PC-9 (cell line): Measurements from ENCODE around the gene FAM107A. TPM values are rescaled to one million over a fixed set of nuclear protein-coding genes. Genes with fewer than 3 reads are reported as not detected.

Experiments
- BruUV-seq: library from RNA; stranded (reverse); fragments of 400-500 nt; replicated peaks from 2 replicates; lab custom pipeline; 2021; lab: Mats Ljungman, UMichigan
- CTCF ChIA-PET: fragments of 300-600 bp; sonication (Branson Sonifier 250); formaldehyde crosslinking; loops from one replicate; lab custom pipeline; 2022; ENCODE audit warnings: antibody characterized with exemption; lab: Charles Lee
- POLR2A ChIA-PET: fragments of 300-600 bp; sonication (Branson Sonifier 250); formaldehyde crosslinking; loops from one replicate; lab custom pipeline; 2022; ENCODE audit warnings: antibody characterized with exemption; ENCODE audit not compliant: unreplicated experiment; lab: Charles Lee
- DNase-seq, 2 experiments: peaks; one replicate each; pipeline versions ENCODE4 v3.0.0 to v3.0.0-alpha.2; 2015 to 2022; ENCODE audit warnings: mixed read lengths in 1 of 2
- H2AFZ ChIP-seq: fragments of 200-600 bp; sonication (generic); 2 replicates; pipeline ENCODE4 v1.8.1; 2017; ENCODE audit warnings: antibody characterized with exemption
- H3F3A ChIP-seq: fragments of 200-600 bp; sonication (generic); 2 replicates; pipeline ENCODE4 v1.8.1; 2017; ENCODE audit warnings: antibody characterized with exemption, mild to moderate bottlenecking, low read depth; ENCODE audit not compliant: insufficient read depth
- H3K27ac ChIP-seq: fragments of 200-600 bp; sonication (generic); 2 replicates; pipeline ENCODE4 v1.6.1; 2016; ENCODE audit warnings: mixed run types
- H3K27me3 ChIP-seq: fragments of 200-600 bp; sonication (generic); 2 replicates; pipeline ENCODE4 v1.6.1; 2016; ENCODE audit warnings: low read depth, mixed run types; ENCODE audit not compliant: insufficient read depth
- H3K36me3 ChIP-seq: fragments of 200-600 bp; sonication (generic); 2 replicates; pipeline ENCODE4 v1.6.1; 2016; ENCODE audit warnings: low read depth, mixed run types
- H3K4me1 ChIP-seq: fragments of 200-600 bp; sonication (generic); replicated peaks from 2 replicates; pipeline ENCODE4 v1.6.1; 2016; ENCODE audit warnings: mixed run types; ENCODE audit not compliant: insufficient read depth
- H3K4me2 ChIP-seq: fragments of 200-600 bp; sonication (generic); 2 replicates; pipeline ENCODE4 v1.6.1; 2017; ENCODE audit warnings: mixed run types
- H3K4me3 ChIP-seq: fragments of 200-600 bp; sonication (generic); 2 replicates; pipeline ENCODE4 v1.6.1; 2016; ENCODE audit warnings: mixed run types
- H3K79me2 ChIP-seq: fragments of 200-600 bp; sonication (generic); 2 replicates; pipeline ENCODE4 v1.6.1; 2017; ENCODE audit warnings: low read depth, mixed run types
- H3K9me2 ChIP-seq: fragments of 200-600 bp; sonication (generic); 2 replicates; pipeline ENCODE4 v1.8.1; 2017; ENCODE audit warnings: mild to moderate bottlenecking; ENCODE audit not compliant: insufficient read depth
- H3K9me3 ChIP-seq: fragments of 200-600 bp; sonication (generic); 2 replicates; pipeline ENCODE4 v1.8.1; 2016; ENCODE audit warnings: low read depth; ENCODE audit not compliant: insufficient read depth
- H4K20me1 ChIP-seq: fragments of 200-600 bp; sonication (generic); 2 replicates; pipeline ENCODE4 v1.8.1; 2017; ENCODE audit not compliant: insufficient read depth
- CTCF ChIP-seq: fragments of 200-600 bp; sonication (generic); conservative IDR thresholded peaks from 2 replicates; pipeline ENCODE4 v1.6.1; 2017; ENCODE audit warnings: mixed run types, antibody characterized with exemption, mild to moderate bottlenecking, moderate library complexity
- EZH2 ChIP-seq: fragments of 200-600 bp; sonication (generic); IDR thresholded peaks from 2 replicates; pipeline ENCODE4 v1.8.0; 2017; ENCODE audit warnings: antibody characterized with exemption, low read depth
- intact Hi-C: fragments of 100-400 bp; cut with micrococcal nuclease; formaldehyde crosslinking; loops from one replicate; pipeline ENCODE4 v1.10.0; 2022; ENCODE audit not compliant: unreplicated experiment
- total RNA-seq: library from RNA; stranded (reverse); gene quantifications from 2 replicates; pipeline ENCODE4 v1.2.3, GENCODE V29; 2021

Gene FAM107A
- total RNA-seq, 1 experiment from 2014 or later = not detected

- Histone ChIP-seq H3K36me3 (no peaks in the 10 kb centered on the region), H3K27ac (no peak overlapping the region), H3K4me2 (no peak overlapping the region), H3K27me3 (no peaks in the 10 kb centered on the region), H3F3A (0 out of 2 replicates have a peak, but pooled peaks cover 3% of the 10 kb centered on the region), H4K20me1 (no peaks in the 10 kb centered on the region), H2AFZ (no peak overlapping the region), H3K4me3 (no peak overlapping the region), H3K9me3 (no peaks in the 10 kb centered on the region), H3K9me2 (no peaks in the 10 kb centered on the region), H3K79me2 (no peaks in the 10 kb centered on the region), H3K4me1 (0 out of 2 replicates have a peak, but pooled peaks cover 5% of the 10 kb centered on the region)
- CTCF ChIA-PET = no interaction called here
- BruUV-seq = no TSS peak
- intact Hi-C loops = no loop called here
- POLR2A ChIA-PET = no interaction called here
- TF ChIP-seq EZH2 (no peak), CTCF (no peak)
- no peak for DNase-seq
These were observed 19.7 kb downstream of the FAM107A start for GRCh38 chr3:58557491-58557890.

DNA sequence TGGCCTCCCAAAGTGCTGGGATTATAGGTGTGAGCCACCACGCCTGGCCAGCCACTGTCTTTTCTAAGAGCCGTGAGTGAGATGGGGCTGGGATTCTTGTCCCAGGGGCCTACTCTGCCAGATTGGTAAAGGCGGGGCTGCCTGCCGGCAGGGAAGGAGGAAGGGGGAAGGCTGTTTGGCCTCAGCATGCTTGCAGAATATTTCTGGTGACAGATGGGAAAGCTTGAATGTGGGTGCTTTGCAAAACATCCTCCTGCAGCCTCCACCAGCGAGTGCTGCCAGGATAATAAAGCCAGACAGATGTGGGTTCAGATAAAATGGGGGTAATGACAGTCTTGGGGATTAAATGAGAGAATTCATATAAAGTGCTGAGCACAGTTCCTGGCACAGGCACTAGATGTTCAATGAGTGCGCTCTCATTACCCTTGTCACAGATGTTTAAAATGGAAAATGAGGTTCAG is 20.4 kb downstream of the FAM107A start:
- H3F3A ChIP-seq = 0 out of 2 replicates have a peak, but pooled peaks cover 3% of the 10 kb centered on the region
- no peak overlapping the region for H3K4me2 ChIP-seq
- BruUV-seq = no TSS peak
- 0 out of 2 replicates have a peak, but pooled peaks cover 5% of the 10 kb centered on the region for H3K4me1 ChIP-seq
- H3K79me2 ChIP-seq = no peaks in the 10 kb centered on the region
- ChIA-PET CTCF (no interaction called here), POLR2A (interaction anchor here (0.9 kb wide), 1 partner anchor 33 kb away, joined by 4 read pairs; no protein-coding TSS in a partner anchor)
- no peak for TF ChIP-seq CTCF
- TF ChIP-seq EZH2 = no peak
- no peaks in the 10 kb centered on the region for H3K27me3 ChIP-seq
- intact Hi-C loops = no loop called here
- H3K4me3 ChIP-seq = no peak overlapping the region
- H2AFZ ChIP-seq = no peak overlapping the region
- H3K36me3 ChIP-seq = no peaks in the 10 kb centered on the region
- H3K27ac ChIP-seq = no peak overlapping the region
- H3K9me2 ChIP-seq = no peaks in the 10 kb centered on the region
- DNase-seq = no peak
- H3K9me3 ChIP-seq = no peaks in the 10 kb centered on the region
- no peaks in the 10 kb centered on the region for H4K20me1 ChIP-seq

DNA sequence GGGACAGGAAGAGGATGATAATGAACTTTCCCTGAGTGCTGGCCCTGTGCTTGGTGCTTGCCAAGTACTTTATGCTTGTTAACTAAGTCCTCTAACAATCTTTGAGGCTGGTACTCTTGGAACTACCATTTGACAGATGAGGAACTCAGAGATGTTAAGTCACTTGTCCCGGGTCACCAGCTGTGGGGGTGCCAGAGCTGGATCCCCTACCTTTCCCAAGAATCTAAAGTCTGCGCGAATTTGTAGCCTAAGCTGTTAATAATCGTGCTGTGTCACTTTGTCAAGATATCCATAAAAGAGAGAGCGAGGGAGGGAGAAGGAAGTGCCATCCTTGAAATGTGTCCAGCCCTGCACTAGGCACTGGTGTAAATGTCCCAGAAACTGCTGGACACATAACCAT is 21.2 kb downstream of the FAM107A start:
- H3K27me3 ChIP-seq = no peaks in the 10 kb centered on the region
- no peaks in the 10 kb centered on the region for H3K79me2 ChIP-seq
- H3K4me1 ChIP-seq = 0 out of 2 replicates have a peak, but pooled peaks cover 2% of the 10 kb centered on the region
- TF ChIP-seq EZH2 (no peak), CTCF (no peak)
- no peak for DNase-seq
- H3K4me2 ChIP-seq = no peak overlapping the region
- no peak overlapping the region for H2AFZ ChIP-seq
- H4K20me1 ChIP-seq = no peaks in the 10 kb centered on the region
- ChIA-PET POLR2A (interaction anchor here (0.9 kb wide), 1 partner anchor 34 kb away, joined by 4 read pairs; no protein-coding TSS in a partner anchor), CTCF (no interaction called here)
- H3K4me3 ChIP-seq = no peak overlapping the region
- intact Hi-C loops = no loop called here
- H3K9me2 ChIP-seq = no peaks in the 10 kb centered on the region
- no TSS peak for BruUV-seq
- H3K36me3 ChIP-seq = no peaks in the 10 kb centered on the region
- no peaks in the 10 kb centered on the region for H3K9me3 ChIP-seq
- 0 out of 2 replicates have a peak, but pooled peaks cover under 1% of the 10 kb centered on the region for H3F3A ChIP-seq
- H3K27ac ChIP-seq = no peak overlapping the region
